Heart right ventricle (tissue), 16 donors: Measurements from ENCODE around the gene INPP4B. TPM values are rescaled to one million over a fixed set of nuclear protein-coding genes. Genes with fewer than 3 reads are reported as not detected.

Source experiments
- ATAC-seq, 8 donors: fragments of 200-7000 bp; cut with Tn5 transposase; one replicate each; pipeline ENCODE4 v1.9.1; 2020; ENCODE audit warnings: mild to moderate bottlenecking in 8 of 8, moderate library complexity in 8 of 8, moderate number of reproducible peaks in 1 of 8
- DNase-seq, 2 donors: peaks; one replicate each; pipeline ENCODE4 v3.0.0-alpha.2; 2020
- H3K27ac ChIP-seq, 10 donors: fragments of 200-600 bp; sonication (generic) in 2 of 10; one replicate each; pipeline versions ENCODE4 v1.5.0 to v1.8.0; 2020 to 2022; ENCODE audit warnings: mild to moderate bottlenecking in 3 of 10
- H3K27me3 ChIP-seq, 7 donors: fragments of 200-600 bp; one replicate each; pipeline ENCODE4 v1.8.0; 2021 to 2022; ENCODE audit warnings: mild to moderate bottlenecking in 2 of 7
- H3K36me3 ChIP-seq, 9 donors: fragments of 200-600 bp; sonication (generic) in 1 of 9; one replicate each; pipeline versions ENCODE4 v1.5.0 to v1.8.0; 2020 to 2022; ENCODE audit warnings: mild to moderate bottlenecking in 2 of 9
- H3K4me1 ChIP-seq, 9 donors: fragments of 200-600 bp; sonication (generic) in 1 of 9; one replicate each; pipeline versions ENCODE4 v1.5.0 to v1.8.0; 2020 to 2022; ENCODE audit warnings: mild to moderate bottlenecking in 4 of 9
- H3K4me3 ChIP-seq, 10 donors: fragments of 200-600 bp; sonication (generic) in 2 of 10; one replicate each; pipeline versions ENCODE4 v1.5.0 to v1.8.0; 2020 to 2022; ENCODE audit warnings: mild to moderate bottlenecking in 7 of 10, moderate library complexity in 2 of 10
- H3K9me3 ChIP-seq, 11 donors: fragments of 200-600 bp in 10 of 11; sonication (generic) in 2 of 11; one replicate each; pipeline versions ENCODE4 v1.5.0 to v1.8.0; 2013 to 2022; ENCODE audit warnings: mild to moderate bottlenecking in 2 of 11, control low read depth in 1 of 11, moderate library complexity in 1 of 11
- CTCF ChIP-seq, 9 donors: fragments of 200-600 bp; sonication (generic) in 2 of 9; IDR thresholded peaks; one replicate each; pipeline versions ENCODE4 v1.5.0 to v1.8.0; 2021 to 2022; ENCODE audit warnings: antibody characterized with exemption in 9 of 9, mild to moderate bottlenecking in 5 of 9, moderate library complexity in 1 of 9
- WGBS, 2 donors: extraction: QIAGEN DNeasy Blood & Tissue Kit; methylation state at CpG; one replicate each; pipeline ENCODE4 v1.1.7; 2013; ENCODE audit warnings: inconsistent platforms in 1 of 2; 5-methylcytosine and 5-hydroxymethylcytosine counted together
- intact Hi-C, 10 donors: fragments of 100-400 bp; cut with DNase I; formaldehyde crosslinking; loops; one replicate each; pipeline versions ENCODE4 v1.11.1 to v1.14.2; 2022
- polyA plus RNA-seq, 2 donors: library from polyadenylated mRNA; stranded (reverse); fragments of 200-250 nt; gene quantifications; one replicate each; pipeline ENCODE4 v1.2.3, GENCODE V29; 2013
- total RNA-seq, 10 donors: library from RNA; stranded (reverse); fragmentation: NEBNext Ultra II Directional in 3 of 10; extraction: Animal tissue kit (Norgen Biotek cat#: 25700) in 3 of 10; gene quantifications; one replicate each; pipeline versions ENCODE4 v1.2.1 to v1.2.4, GENCODE V29; 2021 to 2023
- donor health status: Arrhythmogenic right ventricular cardiomyopathy.
- donor health status: ischemic (EF 13 %, LVEDD 7.1; RV severe dilation, severe dysfunction).
- donor health status: healthy with polysubstance abuse.
- donor health status: DM: no; HTN: yes; CAD: no.
- donor health status: DM: no; HTN: no; CAD: no.
- donor health status: ischemic (EF 25% LVEDD 6.9; RV normal size, moderate dysfunction).
- donor health status: ischemic (EF 25% LVEDD 5.7; RV mildly dilated, moderate dysfunction).
- donor health status: healthy.
- donor health status: DM: yes; HTN: yes; CAD: no.
- donor health status: Ischemic cardiomyopathy.
- donor health status: ischemic (EF 35%, LVEDD 5.7; RV mildly dilated, moderate dysfunction).
- donor health status: nonischemic (EF 11% LVEDD 7.7; RV severe dilation, severe dysfunction).
- donor health status: DM: yes; HTN: yes; CAD: no.
- donor health status: PGD.
- donor health status: ischemic (EF 29% LVEDD 5.4; RV normal size, mild dysfunction).
- donor health status: nonischemic (EF 23%, LVEDD 6.1; RV moderate dilation, normal function).

Gene INPP4B
- total and polyA plus RNA-seq, 12 donors, result 3.7 to 100.0 (median 39.1) TPM

GRCh38 chr4:142781114-142781513 is 65.0 kb downstream of the INPP4B start:
- WGBS, 2 donors, result 9 to 32% methylated on average over 1 of the region's 1 CpG
- no peaks in the 10 kb centered on the region for H3K36me3 ChIP-seq

GRCh38 chr4:142778900-142779299 is 67.2 kb downstream of the INPP4B start:
- ATAC-seq, result no peak
- H3K9me3 ChIP-seq, result no peaks in the 10 kb centered on the region
- peaks cover 0 to 11% (median 0%) of the 10 kb centered on the region in 9 donors for H3K4me1 ChIP-seq
- no peak overlapping the region for H3K4me3 ChIP-seq
- no peaks in the 10 kb centered on the region for H3K36me3 ChIP-seq
- H3K27ac ChIP-seq, result no peak overlapping the region
- no peak for DNase-seq
- no peak for TF ChIP-seq CTCF (IDR thresholded peaks at IDR 0.05)
- 64 to 72% methylated on average over 1 of the region's 1 CpG for WGBS, 2 donors
- intact Hi-C loops, result no loop called here
- H3K27me3 ChIP-seq, result no peaks in the 10 kb centered on the region

More at GRCh38 chr4:142781114-142781513, 65.0 kb downstream of the INPP4B start:
- ATAC-seq (no peak), DNase-seq (no peak)
- intact Hi-C loops, result no loop called here
- no peaks in the 10 kb centered on the region for H3K27me3 ChIP-seq
- H3K4me1 ChIP-seq, result peaks cover 0 to 11% (median 0%) of the 10 kb centered on the region in 9 donors
- no peak overlapping the region for H3K4me3 ChIP-seq
- H3K9me3 ChIP-seq, result no peaks in the 10 kb centered on the region
- no peak for TF ChIP-seq CTCF (IDR thresholded peaks at IDR 0.05)
- no peak overlapping the region for H3K27ac ChIP-seq

- Histone ChIP-seq H3K4me1 (peaks cover 0 to 11% (median 0%) of the 10 kb centered on the region in 9 donors), H3K9me3 (no peaks in the 10 kb centered on the region), H3K27ac (no peak overlapping the region), H3K27me3 (no peaks in the 10 kb centered on the region), H3K4me3 (no peak overlapping the region), H3K36me3 (no peaks in the 10 kb centered on the region)
- intact Hi-C loops, result no loop called here
- DNase-seq (no peak), ATAC-seq (no peak)
- TF ChIP-seq CTCF (IDR thresholded peaks at IDR 0.05), result no peak
- WGBS, 2 donors, result 81 to 89% methylated on average over 1 of the region's 1 CpG
Measured at GRCh38 chr4:142778430-142778829, 67.7 kb downstream of the INPP4B start.

- DNase-seq (no peak), ATAC-seq (no peak)
- H3K9me3 ChIP-seq, result no peaks in the 10 kb centered on the region
- no peaks in the 10 kb centered on the region for H3K27me3 ChIP-seq
- no peaks in the 10 kb centered on the region for H3K36me3 ChIP-seq
- intact Hi-C loops, result no loop called here
- H3K27ac ChIP-seq, result no peak overlapping the region
- no peak for TF ChIP-seq CTCF (IDR thresholded peaks at IDR 0.05)
- 88 to 89% methylated on average over 4 of the region's 4 CpGs for WGBS, 2 donors
- H3K4me3 ChIP-seq, result no peak overlapping the region
- H3K4me1 ChIP-seq, result peaks cover 0 to 11% (median 0%) of the 10 kb centered on the region in 9 donors
Measured at GRCh38 chr4:142777045-142777743, 68.9 kb downstream of the INPP4B start.
